ENCODE results near the gene NTNG1. TPM values are rescaled to one million over a fixed set of nuclear protein-coding genes. Genes with fewer than 3 reads are reported as not detected.

Gene NTNG1
- total and polyA plus RNA-seq, 2 of the 8 experiments (the other 6 are each of a cell fraction or from before 2014, with no cell fraction given): 1.2 to 4.1 TPM

DNA sequence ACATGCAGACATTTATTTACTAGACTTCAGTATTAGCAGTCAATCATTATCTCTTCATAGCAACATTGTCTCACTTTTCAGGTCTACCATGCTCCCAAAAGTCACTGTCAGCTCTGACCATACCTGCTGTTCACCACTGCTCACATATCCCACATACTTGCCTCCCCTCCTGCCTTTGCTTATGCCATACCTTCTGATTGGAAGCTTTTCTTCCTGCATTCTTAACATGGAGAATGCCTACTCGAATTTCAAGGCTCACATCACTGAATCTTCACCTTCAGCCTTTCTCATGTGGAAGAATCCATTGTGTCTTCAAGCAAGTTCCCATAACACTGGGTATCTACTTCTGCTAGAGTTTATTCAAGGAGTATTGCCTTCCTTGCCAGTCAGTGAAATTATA, 135.4 kb downstream of the NTNG1 start:
- Histone ChIP-seq H3K27me3 (replicated peaks in 1 of 4; ENCODE audit: control insufficient read depth in 3 of 4, extremely low read depth in 1 of 4, insufficient read depth in 3 of 4, low read length in 3 of 4) (no peaks in the 10 kb centered on the region), H2AK5ac (ENCODE audit: low read depth, low read length) (no peak overlapping the region), H2BK5ac (ENCODE audit: low read depth, low read length) (no peak overlapping the region), H2AFZ (ENCODE audit: low read length) (no peak overlapping the region), H2BK120ac (replicated peaks; ENCODE audit: low read depth, low read length) (no peak overlapping the region), H3K36me3 (ENCODE audit: control insufficient read depth in 2 of 4, insufficient read depth in 4 of 4, low read length in 3 of 4) (no peaks in the 10 kb centered on the region), H4K20me1 (replicated peaks in 1 of 2; ENCODE audit: control insufficient read depth in 1 of 2, insufficient read depth in 2 of 2, low read length in 2 of 2) (no peaks in the 10 kb centered on the region), H3K9ac (replicated peaks in 1 of 4; ENCODE audit: extremely low read depth in 1 of 4, low read depth in 3 of 4, low read length in 3 of 4) (no peak overlapping the region), H3K14ac (ENCODE audit: insufficient read length) (no peak overlapping the region), H3K56ac (replicated peaks; ENCODE audit: insufficient read length, low read depth, low read length) (no peak overlapping the region), H3K4me1 (replicated peaks in 1 of 4; ENCODE audit: control insufficient read depth in 3 of 4, insufficient read depth in 4 of 4, low read length in 3 of 4) (no peaks in the 10 kb centered on the region; a peak in 1 of 7 replicates), H3K18ac (ENCODE audit: extremely low read depth, low read length) (no peak overlapping the region), H3K4me3 (ENCODE audit: extremely low read depth in 1 of 4, insufficient read depth in 2 of 4, low read depth in 3 of 4, low read length in 4 of 4) (no peak overlapping the region), H2BK20ac (ENCODE audit: low read length) (no peak overlapping the region), H3K4me2 (ENCODE audit: insufficient read depth in 1 of 2, low read depth in 2 of 2, low read length in 2 of 2) (no peak overlapping the region), H3K4ac (replicated peaks; ENCODE audit: insufficient read length, low read depth, low read length) (no peak overlapping the region), H3K79me2 (ENCODE audit: control insufficient read depth in 1 of 2, insufficient read depth in 2 of 2, low read length in 2 of 2) (no peaks in the 10 kb centered on the region), H3K9me3 (ENCODE audit: insufficient read depth in 2 of 2, low read depth in 1 of 2, low read length in 1 of 2) (no peaks in the 10 kb centered on the region), H3K79me1 (ENCODE audit: low read depth, low read length) (no peaks in the 10 kb centered on the region), H2BK15ac (ENCODE audit: low read length) (no peak overlapping the region), H3K27ac (ENCODE audit: low read depth, low read length) (no peak overlapping the region), H3K23ac (ENCODE audit: insufficient read length) (no peak overlapping the region), H3K23me2 (ENCODE audit: low read depth, low read length) (no peaks in the 10 kb centered on the region), H4K8ac (ENCODE audit: extremely low read depth, insufficient read depth, low read length) (no peak overlapping the region), H4K5ac (ENCODE audit: insufficient read length, low read depth, low read length) (no peak overlapping the region), H2BK12ac (ENCODE audit: low read depth, low read length) (no peak overlapping the region), H4K91ac (replicated peaks; ENCODE audit: insufficient read length, low read length) (no peak overlapping the region)
- ChIA-PET CTCF (ENCODE audit: partially characterized antibody) (interaction anchor here (0.8 to 5.9 kb wide), 34 partner anchors 9 to 843 kb away, joined by 3 to 69 read pairs (median 4); no protein-coding TSS in a partner anchor), POLR2A (ENCODE audit: partially characterized antibody) (no interaction called here)
- WGBS, 2 experiments (ENCODE audit: extremely low coverage in 1 of 2, insufficient coverage in 1 of 2, insufficient read length in 1 of 2, insufficient replicate concordance in 2 of 2, low coverage in 1 of 2, low lambda C conversion rate in 2 of 2, missing lambda C conversion rate in 1 of 2): 68% methylated on average over 1 of the region's 1 CpG; no CpG with 5 or more reads in 1 of the 2 experiments
- TF ChIP-seq RXRA (IDR thresholded peaks at IDR 0.05; ENCODE audit: insufficient read depth, low read depth, low read length) (no peak), POLR2A (IDR thresholded peaks at IDR 0.05; ENCODE audit: control extremely low read depth in 1 of 2, low read depth in 2 of 2, low read length in 2 of 2) (no peak), TEAD4 (IDR thresholded peaks at IDR 0.05; ENCODE audit: low read depth, low read length) (0 out of 2 replicates have a peak, but pooled peaks have one; percentile 25)
- no peak for DNase-seq (ENCODE audit: low read depth in 1 of 2, low spot score in 2 of 2)
- no peak for FAIRE-seq
